H1 (cell line): ENCODE results near the gene MAOA. TPM values are rescaled to one million over a fixed set of nuclear protein-coding genes. Genes with fewer than 3 reads are reported as not detected.

Experiments used
- CTCF ChIA-PET: fragments of 300-600 bp; sonication (Branson Sonifier 250); formaldehyde crosslinking; loops from one replicate; lab custom pipeline; 2021; ENCODE audit not compliant: partially characterized antibody; lab: Charles Lee
- POLR2A ChIA-PET: fragments of 300-600 bp; sonication (Branson Sonifier 250); formaldehyde crosslinking; loops from one replicate; lab custom pipeline; 2021; ENCODE audit warnings: inconsistent platforms; ENCODE audit not compliant: partially characterized antibody; lab: Charles Lee
- DNase-seq, 2 experiments: peaks; one replicate each; pipeline versions ENCODE4 v3.0.0 to v3.0.0-alpha.2; 2010 to 2022; ENCODE audit warnings: low spot score in 2 of 2, low read depth in 1 of 2, mixed read lengths in 1 of 2
- FAIRE-seq: peaks from 2 replicates; lab custom pipeline; 2011; peaks lifted over from hg19 to GRCh38; lab: Jason Lieb, UNC
- H2AFZ ChIP-seq: 2 replicates; pipeline ENCODE4 v1.8.1; 2012; ENCODE audit warnings: low read length, inconsistent platforms
- H2AK5ac ChIP-seq: 2 replicates; pipeline ENCODE4 v1.6.1; 2013; ENCODE audit warnings: low read depth, low read length
- H2BK120ac ChIP-seq: replicated peaks from 2 replicates; pipeline ENCODE3; 2013; ENCODE audit warnings: low read depth, low read length, inconsistent platforms
- H2BK12ac ChIP-seq: 2 replicates; pipeline ENCODE4 v1.6.1; 2013; ENCODE audit warnings: low read depth, low read length
- H2BK15ac ChIP-seq: 2 replicates; pipeline ENCODE4 v1.6.1; 2013; ENCODE audit warnings: low read length
- H2BK20ac ChIP-seq: 2 replicates; pipeline ENCODE4 v1.6.1; 2013; ENCODE audit warnings: low read length
- H2BK5ac ChIP-seq: 2 replicates; pipeline ENCODE4 v1.6.1; 2013; ENCODE audit warnings: low read depth, low read length
- H3K14ac ChIP-seq: 2 replicates; pipeline ENCODE4 v1.6.1; 2013; ENCODE audit warnings: inconsistent platforms; ENCODE audit not compliant: insufficient read length
- H3K18ac ChIP-seq: 2 replicates; pipeline ENCODE4 v1.6.1; 2013; ENCODE audit warnings: low read length; ENCODE audit errors: extremely low read depth
- H3K23ac ChIP-seq: 2 replicates; pipeline ENCODE4 v1.6.1; 2013; ENCODE audit warnings: inconsistent platforms; ENCODE audit not compliant: insufficient read length
- H3K23me2 ChIP-seq: 2 replicates; pipeline ENCODE4 v1.6.1; 2013; ENCODE audit warnings: low read depth, low read length
- H3K27ac ChIP-seq: 2 replicates; pipeline ENCODE4 v1.6.1; 2011; ENCODE audit warnings: low read depth, low read length, inconsistent platforms
- H3K27me3 ChIP-seq, 4 experiments: replicated peaks in 1 of 4; 1 replicate in 1 of 4; 2 replicates in 3 of 4; pipeline versions ENCODE4 v1.6.1 to v1.8.1; 2011 to 2013; ENCODE audit warnings: low read length in 3 of 4, mild to moderate bottlenecking in 3 of 4, inconsistent platforms in 2 of 4, mixed read lengths in 2 of 4, moderate library complexity in 1 of 4; ENCODE audit not compliant: control insufficient read depth in 3 of 4, insufficient read depth in 3 of 4; ENCODE audit errors: extremely low read depth in 1 of 4
- H3K36me3 ChIP-seq, 4 experiments: 2 replicates each; pipeline versions ENCODE4 v1.6.1 to v1.8.1; 2011 to 2013; ENCODE audit warnings: mild to moderate bottlenecking in 4 of 4, low read length in 3 of 4, moderate library complexity in 2 of 4, control low read depth in 1 of 4, inconsistent platforms in 1 of 4; ENCODE audit not compliant: insufficient read depth in 4 of 4, control insufficient read depth in 2 of 4
- H3K4ac ChIP-seq: replicated peaks from 2 replicates; pipeline ENCODE3; 2013; ENCODE audit warnings: low read length, low read depth, mixed read lengths, inconsistent platforms; ENCODE audit not compliant: insufficient read length
- H3K4me1 ChIP-seq, 4 experiments: replicated peaks in 1 of 4; 1 replicate in 1 of 4; 2 replicates in 3 of 4; pipeline versions ENCODE4 v1.6.1 to v1.8.1; 2011 to 2013; ENCODE audit warnings: low read length in 3 of 4, inconsistent platforms in 2 of 4, mixed read lengths in 1 of 4; ENCODE audit not compliant: insufficient read depth in 4 of 4, control insufficient read depth in 3 of 4
- H3K4me2 ChIP-seq, 2 experiments: 2 replicates each; pipeline versions ENCODE4 v1.6.1 to v1.8.1; 2011 to 2013; ENCODE audit warnings: low read depth in 2 of 2, low read length in 2 of 2, control low read depth in 1 of 2, inconsistent platforms in 1 of 2, mild to moderate bottlenecking in 1 of 2; ENCODE audit not compliant: insufficient read depth in 1 of 2
- H3K4me3 ChIP-seq, 4 experiments: fragments of 200-600, 300-600 bp in 1 of 4; sonication (generic), shearing (Covaris generic), sonication (Bioruptor Twin) in 1 of 4; 2 replicates each; pipeline versions ENCODE4 v1.5.1 to v1.8.1; 2011 to 2016; ENCODE audit warnings: low read length in 4 of 4, low read depth in 3 of 4, control low read depth in 2 of 4, inconsistent platforms in 2 of 4, mild to moderate bottlenecking in 2 of 4, mixed read lengths in 1 of 4, moderate library complexity in 1 of 4; ENCODE audit not compliant: insufficient read depth in 2 of 4; ENCODE audit errors: extremely low read depth in 1 of 4
- H3K56ac ChIP-seq: replicated peaks from 2 replicates; pipeline ENCODE3; 2013; ENCODE audit warnings: low read depth, mild to moderate bottlenecking, mixed read lengths, low read length, inconsistent platforms; ENCODE audit not compliant: insufficient read length
- H3K79me1 ChIP-seq: 2 replicates; pipeline ENCODE4 v1.6.1; 2013; ENCODE audit warnings: low read depth, low read length, control low read depth
- H3K79me2 ChIP-seq, 2 experiments: 2 replicates each; pipeline versions ENCODE4 v1.6.1 to v1.8.1; 2012 to 2013; ENCODE audit warnings: low read length in 2 of 2, mild to moderate bottlenecking in 2 of 2, inconsistent platforms in 1 of 2; ENCODE audit not compliant: insufficient read depth in 2 of 2, control insufficient read depth in 1 of 2
- H3K9ac ChIP-seq, 4 experiments: replicated peaks in 1 of 4; 1 replicate in 1 of 4; 2 replicates in 3 of 4; pipeline versions ENCODE4 v1.6.1 to v1.8.1; 2011 to 2013; ENCODE audit warnings: low read depth in 3 of 4, low read length in 3 of 4, control low read depth in 2 of 4, mild to moderate bottlenecking in 2 of 4, moderate library complexity in 2 of 4, inconsistent platforms in 1 of 4; ENCODE audit errors: extremely low read depth in 1 of 4
- H3K9me3 ChIP-seq, 2 experiments: 2 replicates each; pipeline versions ENCODE4 v1.6.1 to v1.8.1; 2012 to 2013; ENCODE audit warnings: mild to moderate bottlenecking in 2 of 2, moderate library complexity in 2 of 2, control low read depth in 1 of 2, inconsistent platforms in 1 of 2, low read depth in 1 of 2, low read length in 1 of 2, mixed read lengths in 1 of 2; ENCODE audit not compliant: insufficient read depth in 2 of 2
- H4K20me1 ChIP-seq, 2 experiments: replicated peaks in 1 of 2; 2 replicates each; pipeline versions ENCODE3 to v1.8.1; 2011 to 2013; ENCODE audit warnings: inconsistent platforms in 2 of 2, low read length in 2 of 2, mild to moderate bottlenecking in 1 of 2; ENCODE audit not compliant: insufficient read depth in 2 of 2, control insufficient read depth in 1 of 2
- H4K5ac ChIP-seq: 2 replicates; pipeline ENCODE4 v1.6.1; 2013; ENCODE audit warnings: low read length, low read depth, mixed read lengths, inconsistent platforms; ENCODE audit not compliant: insufficient read length
- H4K8ac ChIP-seq: 2 replicates; pipeline ENCODE4 v1.8.0; 2013; ENCODE audit warnings: mild to moderate bottlenecking, moderate library complexity, low read length, inconsistent platforms; ENCODE audit not compliant: insufficient read depth; ENCODE audit errors: extremely low read depth
- H4K91ac ChIP-seq: replicated peaks from 2 replicates; pipeline ENCODE3; 2013; ENCODE audit warnings: low read length, mixed read lengths, inconsistent platforms; ENCODE audit not compliant: insufficient read length
- BACH1 ChIP-seq: IDR thresholded peaks from 2 replicates; pipeline ENCODE4 v1.6.1; 2012; ENCODE audit warnings: low read length, improper control_type of control experiment
- NRF1 ChIP-seq: IDR thresholded peaks from 2 replicates; pipeline ENCODE4 v1.6.1; 2011; ENCODE audit warnings: mild to moderate bottlenecking, low read depth, low read length, improper control_type of control experiment
- SP2 ChIP-seq: IDR thresholded peaks from 2 replicates; pipeline ENCODE4 v1.6.1; 2012; ENCODE audit warnings: mild to moderate bottlenecking, low read length, inconsistent platforms
- SRF ChIP-seq: IDR thresholded peaks from 2 replicates; pipeline ENCODE4 v1.6.1; 2011; ENCODE audit warnings: mild to moderate bottlenecking, low read depth, low read length, moderate library complexity
- WGBS, 2 experiments: shearing (Covaris generic) in 1 of 2; methylation state at CpG; one replicate each; pipeline versions ENCODE4 v1.1.6 to v1.1.7; 2013 to 2015; ENCODE audit warnings: low lambda C conversion rate in 2 of 2, mixed read lengths in 2 of 2, inconsistent platforms in 1 of 2, low coverage in 1 of 2, missing lambda C conversion rate in 1 of 2; ENCODE audit not compliant: insufficient replicate concordance in 2 of 2, insufficient coverage in 1 of 2, insufficient read length in 1 of 2; ENCODE audit errors: extremely low coverage in 1 of 2, missing lambda C conversion rate in 1 of 2; 5-methylcytosine and 5-hydroxymethylcytosine counted together
- polyA plus RNA-seq, 7 experiments: library from polyadenylated mRNA; depleted of rRNA in 3 of 7; stranded (reverse) in 5 of 7; unstranded in 2 of 7; fragments of >200 nt in 5 of 7; fragments of 200-250 nt in 2 of 7; gene quantifications; 1 replicate in 5 of 7; 2 replicates in 1 of 7; 4 replicates in 1 of 7; pipeline versions ENCODE4 v1.2.1 to v1.2.3, GENCODE V29; 2011 to 2013; ENCODE audit warnings: missing spikeins in 2 of 7, mixed read lengths in 2 of 7
- total RNA-seq: library from RNA; stranded (reverse); fragmentation: NEBNext Ultra II Directional; extraction: Animal tissue kit (Norgen Biotek cat#: 25700); gene quantifications from 2 replicates; pipeline ENCODE4 v1.2.1, GENCODE V29; 2021

MAOA gene
- total and polyA plus RNA-seq, 2 of the 8 experiments (the other 6 are each of a cell fraction or from before 2014, with no cell fraction given) = 2.6 to 8.2 TPM

GRCh38 chrX:43728966-43729365 lies 72.9 kb downstream of the MAOA start:
- H3K4me3 ChIP-seq = no peak overlapping the region
- H3K4me2 ChIP-seq = no peak overlapping the region
- no peak overlapping the region for H3K56ac ChIP-seq
- no peak overlapping the region for H2BK12ac ChIP-seq
- FAIRE-seq = no peak
- no peak overlapping the region for H2AK5ac ChIP-seq
- no peaks in the 10 kb centered on the region for H3K79me1 ChIP-seq
- H3K27ac ChIP-seq = no peak overlapping the region
- no peak overlapping the region for H3K4ac ChIP-seq
- ChIA-PET POLR2A (no interaction called here), CTCF (no interaction called here)
- no peak overlapping the region for H2BK5ac ChIP-seq
- no peak overlapping the region for H2BK15ac ChIP-seq
- H3K4me1 ChIP-seq = no peaks in the 10 kb centered on the region
- no peak overlapping the region for H3K18ac ChIP-seq
- no peaks in the 10 kb centered on the region for H3K79me2 ChIP-seq
- no peaks in the 10 kb centered on the region for H4K20me1 ChIP-seq
- no peak overlapping the region for H4K8ac ChIP-seq
- H4K5ac ChIP-seq = no peak overlapping the region
- H3K27me3 ChIP-seq = no peaks in the 10 kb centered on the region
- H2BK20ac ChIP-seq = no peak overlapping the region
- H3K9ac ChIP-seq = no peak overlapping the region
- no peak for DNase-seq
- TF ChIP-seq BACH1 (no peak), NRF1 (no peak), SRF (no peak), SP2 (no peak)
- no peak overlapping the region for H3K14ac ChIP-seq
- no peak overlapping the region for H3K23ac ChIP-seq
- H3K9me3 ChIP-seq = no peaks in the 10 kb centered on the region
- no peaks in the 10 kb centered on the region for H3K36me3 ChIP-seq
- no peak overlapping the region for H2AFZ ChIP-seq
- H3K23me2 ChIP-seq = no peaks in the 10 kb centered on the region
- no peak overlapping the region for H4K91ac ChIP-seq
- WGBS, 2 experiments = 86% methylated on average over 1 of the region's 1 CpG; no CpG with 5 or more reads in 1 of the 2 experiments
- no peak overlapping the region for H2BK120ac ChIP-seq
